Omental fat pad (tissue), 4 donors: ENCODE measurements around the gene CDC25C. TPM values are rescaled to one million over a fixed set of nuclear protein-coding genes. Genes with fewer than 3 reads are reported as not detected.

Experiments used
- ATAC-seq: fragments of 150-250 bp; one replicate; pipeline ENCODE4 v1.9.1; 2016; ENCODE audit warnings: mild to moderate bottlenecking, moderate library complexity; ENCODE audit not compliant: low FRiP score
- DNase-seq: peaks from one replicate; pipeline ENCODE4 v3.0.0-alpha.2; 2019; ENCODE audit warnings: low spot score
- CTCF ChIP-seq, 3 donors: fragments of 450-650 bp; IDR thresholded peaks; one replicate each; pipeline ENCODE4 v1.5.1; 2016 to 2017; ENCODE audit warnings: antibody characterized with exemption in 3 of 3, mild to moderate bottlenecking in 3 of 3, moderate library complexity in 2 of 3
- total RNA-seq, 4 donors: library from RNA; depleted of rRNA; stranded (reverse); fragments of >200 nt; gene quantifications; one replicate each; pipeline ENCODE4 v1.1.0, GENCODE V29; 2016

CDC25C gene
- total RNA-seq, 4 donors from 2014 or later, result 0.56 to 0.72 TPM; not detected in 2

- no peak for TF ChIP-seq CTCF (IDR thresholded peaks at IDR 0.05)
- no peak for ATAC-seq
- DNase-seq, result no peak
These were observed 90.8 kb downstream of the CDC25C start for GRCh38 chr5:138240650-138241385.

- DNase-seq (no peak), ATAC-seq (no peak)
- no peak for TF ChIP-seq CTCF (IDR thresholded peaks at IDR 0.05)
These were observed 93.6 kb downstream of the CDC25C start for GRCh38 chr5:138238034-138238433.

Other genes starting within 250 kb of the CDC25C start
- not detected for gene WNT8A, start 247.8 kb downstream of the CDC25C start, total RNA-seq
- gene NME5, start 192.4 kb downstream of the CDC25C start, total RNA-seq, result 1 to 10 TPM in 1 of 4 donors, under 1 TPM in 2, not detected in 1; 0.36 to 2.3 (median 0.75) TPM
- gene BRD8, start 153.2 kb downstream of the CDC25C start, total RNA-seq, result 10 to 100 TPM; 25.0 to 49.2 (median 29.0) TPM
- gene KIF20A, start 152.7 kb downstream of the CDC25C start, total RNA-seq, result 1 to 10 TPM in 2 of 4 donors, under 1 TPM in 1, not detected in 1; 0.37 to 3.2 (median 3.0) TPM
- gene CDC23, start 118.5 kb downstream of the CDC25C start, total RNA-seq, result 10 to 100 TPM; 11.6 to 16.3 (median 14.5) TPM
- 1 to 10 TPM in 1 of 4 donors, not detected in 3; 1.3 TPM for gene GFRA3, start 57.2 kb downstream of the CDC25C start, total RNA-seq
- 10 to 100 TPM; 21.9 to 38.7 (median 25.3) TPM for gene FAM53C, start 6.5 kb upstream of the CDC25C start, total RNA-seq
- 10 to 100 TPM; 47.6 to 66.2 (median 54.1) TPM for gene KDM3B, start 20.9 kb upstream of the CDC25C start, total RNA-seq
- gene REEP2, start 107.3 kb upstream of the CDC25C start, total RNA-seq, result 1 to 10 TPM in 3 of 4 donors, under 1 TPM in 1; 0.84 to 7.0 (median 2.0) TPM
- 100 to 1,000 TPM in 3 of 4 donors, 10 to 100 TPM in 1; 95.1 to 280 (median 157) TPM for gene EGR1, start 133.7 kb upstream of the CDC25C start, total RNA-seq
- 100 to 1,000 TPM in 3 of 4 donors, 10 to 100 TPM in 1; 69.8 to 195 (median 141) TPM for gene ETF1, start 211.4 kb upstream of the CDC25C start, total RNA-seq
- gene HSPA9, start 243.6 kb upstream of the CDC25C start, total RNA-seq, result 100 to 1,000 TPM; 212 to 482 (median 318) TPM